Activated T-cell treated with anti-CD3 and anti-CD28 coated beads, Interleukin-2, amount 50 U/mL, for 4 hours (primary cell): ENCODE data around the gene SIGMAR1. TPM values are rescaled to one million over a fixed set of nuclear protein-coding genes. Genes with fewer than 3 reads are reported as not detected.
"Not testable (repeated sequence)": the region's sequence is repeated elsewhere in the genome, so short reads cannot be mapped to it uniquely, and the experiment has no call there.

ENCODE experiments used
- ATAC-seq, 2 donors: fragments of 200-7000 bp; cut with Tn5 transposase; one replicate each; pipeline ENCODE4 v1.10.0; 2021
- DNase-seq: peaks from one replicate; pipeline ENCODE4 v3.0.0-alpha.2; 2020
- H3K27me3 Mint-ChIP-seq: one replicate; pipeline ENCODE4 v1.8.0; 2021; ENCODE audit warnings: low read depth, mixed read lengths
- H3K36me3 Mint-ChIP-seq: one replicate; pipeline ENCODE4 v1.8.0; 2022; ENCODE audit warnings: mixed read lengths; ENCODE audit not compliant: insufficient read depth
- H3K4me1 Mint-ChIP-seq: one replicate; pipeline ENCODE4 v1.8.0; 2021; ENCODE audit warnings: low read depth, mixed read lengths
- H3K4me3 Mint-ChIP-seq: one replicate; pipeline ENCODE4 v1.8.0; 2021; ENCODE audit warnings: mild to moderate bottlenecking, moderate library complexity, mixed read lengths
- H3K9me3 Mint-ChIP-seq: one replicate; pipeline ENCODE4 v1.8.0; 2021; ENCODE audit warnings: mixed read lengths
- total RNA-seq, 3 donors: library from RNA; stranded (reverse); gene quantifications; one replicate each; pipeline ENCODE4 v1.2.1, GENCODE V29; 2021

The SIGMAR1 gene
- total RNA-seq, 3 donors from 2014 or later, result 120 to 128 (median 123) TPM

GRCh38 chr9:34650816-34651215, 13.2 kb upstream of the SIGMAR1 start:
- no peaks in the 10 kb centered on the region for H3K27me3 Mint-ChIP-seq

GRCh38 chr9:34648673-34649072, 11.1 kb upstream of the SIGMAR1 start:
- ATAC-seq (no peak), DNase-seq (no peak)
- Mint-ChIP-seq H3K36me3 (peaks cover 17% of the 10 kb centered on the region), H3K4me3 (peak overlapping the region; percentile 35), H3K4me1 (peaks cover 49% of the 10 kb centered on the region), H3K27me3 (no peaks in the 10 kb centered on the region), H3K9me3 (no peaks in the 10 kb centered on the region)

More at GRCh38 chr9:34650816-34651215, 13.2 kb upstream of the SIGMAR1 start:
- H3K9me3 Mint-ChIP-seq, result no peaks in the 10 kb centered on the region
- H3K4me1 Mint-ChIP-seq, result peaks cover 51% of the 10 kb centered on the region
- H3K36me3 Mint-ChIP-seq, result peaks cover 17% of the 10 kb centered on the region
- no peak for ATAC-seq
- no peak overlapping the region for H3K4me3 Mint-ChIP-seq
- DNase-seq, result no peak

GRCh38 chr9:34647651-34648050, 10.1 kb upstream of the SIGMAR1 start:
- ATAC-seq (no peak), DNase-seq (no peak)
- H3K36me3 Mint-ChIP-seq, result peaks cover 17% of the 10 kb centered on the region
- peaks cover 40% of the 10 kb centered on the region for H3K4me1 Mint-ChIP-seq
- H3K9me3 Mint-ChIP-seq, result no peaks in the 10 kb centered on the region
- no peaks in the 10 kb centered on the region for H3K27me3 Mint-ChIP-seq
- peak overlapping the region; percentile 91 for H3K4me3 Mint-ChIP-seq

- no peak for DNase-seq
- peaks cover 17% of the 10 kb centered on the region for H3K36me3 Mint-ChIP-seq
- peaks cover 34% of the 10 kb centered on the region for H3K4me1 Mint-ChIP-seq
- H3K27me3 Mint-ChIP-seq, result no peaks in the 10 kb centered on the region
- peak overlapping the region; percentile 91 for H3K4me3 Mint-ChIP-seq
- no peak for ATAC-seq
- H3K9me3 Mint-ChIP-seq, result no peaks in the 10 kb centered on the region
Measured at GRCh38 chr9:34647084-34647403, 9.5 kb upstream of the SIGMAR1 start.

GRCh38 chr9:34646211-34647083, 8.9 kb upstream of the SIGMAR1 start, which contains the start of gene GALT:
Gene GALT (plus strand): TSS chr9:34646675. CDS start chr9:34646705, 30 bp downstream.
- H3K27me3 Mint-ChIP-seq, result no peaks in the 10 kb centered on the region
- H3K4me3 Mint-ChIP-seq, result peak within 1 kb of the TSS; percentile 91
- peak; percentile 97 for DNase-seq
- H3K36me3 Mint-ChIP-seq, result peaks cover 17% of the 10 kb centered on the region
- peak; percentile 87 to 89 for ATAC-seq
- peaks cover 30% of the 10 kb centered on the region for H3K4me1 Mint-ChIP-seq
- no peaks in the 10 kb centered on the region for H3K9me3 Mint-ChIP-seq

GRCh38 chr9:34644766-34645314, 7.3 kb upstream of the SIGMAR1 start:
- Mint-ChIP-seq H3K9me3 (no peaks in the 10 kb centered on the region), H3K36me3 (peaks cover 17% of the 10 kb centered on the region), H3K27me3 (no peaks in the 10 kb centered on the region), H3K4me3 (no peak overlapping the region), H3K4me1 (peaks cover 30% of the 10 kb centered on the region)
- no peak for DNase-seq
- ATAC-seq, result no peak

GRCh38 chr9:34642679-34643078, 5.1 kb upstream of the SIGMAR1 start:
- peaks cover 23% of the 10 kb centered on the region for H3K4me1 Mint-ChIP-seq
- H3K27me3 Mint-ChIP-seq, result no peaks in the 10 kb centered on the region
- H3K4me3 Mint-ChIP-seq, result no peak overlapping the region
- H3K9me3 Mint-ChIP-seq, result no peaks in the 10 kb centered on the region
- peaks cover 2% of the 10 kb centered on the region for H3K36me3 Mint-ChIP-seq
- ATAC-seq, result no peak
- no peak for DNase-seq

GRCh38 chr9:34639322-34639721, 1.7 kb upstream of the SIGMAR1 start:
- not testable (repeated sequence) for H3K36me3 Mint-ChIP-seq, H3K4me3 Mint-ChIP-seq, ATAC-seq, H3K9me3 Mint-ChIP-seq, H3K27me3 Mint-ChIP-seq, DNase-seq
- H3K4me1 Mint-ChIP-seq, result peaks cover 34% of the 10 kb centered on the region

- ATAC-seq (no peak), DNase-seq (no peak)
- Mint-ChIP-seq H3K4me1 (peaks cover 40% of the 10 kb centered on the region), H3K27me3 (no peaks in the 10 kb centered on the region), H3K9me3 (no peaks in the 10 kb centered on the region), H3K4me3 (peak overlapping the region; percentile 95), H3K36me3 (peaks cover 10% of the 10 kb centered on the region)
Measured at GRCh38 chr9:34638138-34638445, 505 bp upstream of the SIGMAR1 start.

GRCh38 chr9:34636791-34637355, 714 bp downstream of the SIGMAR1 start:
- H3K27me3 Mint-ChIP-seq, result no peaks in the 10 kb centered on the region
- ATAC-seq (peak; percentile 5 to 7), DNase-seq (no peak)
- H3K4me1 Mint-ChIP-seq, result peaks cover 40% of the 10 kb centered on the region
- H3K36me3 Mint-ChIP-seq, result peaks cover 10% of the 10 kb centered on the region
- peak overlapping the region; percentile 95 for H3K4me3 Mint-ChIP-seq
- no peaks in the 10 kb centered on the region for H3K9me3 Mint-ChIP-seq

GRCh38 chr9:34635556-34635955, 2.0 kb downstream of the SIGMAR1 start:
- ATAC-seq (no peak), DNase-seq (no peak)
- Mint-ChIP-seq H3K36me3 (peaks cover 10% of the 10 kb centered on the region), H3K9me3 (no peaks in the 10 kb centered on the region), H3K27me3 (peaks cover 2% of the 10 kb centered on the region), H3K4me1 (peaks cover 39% of the 10 kb centered on the region), H3K4me3 (peak overlapping the region; percentile 95)

- ATAC-seq (no peak), DNase-seq (no peak)
- Mint-ChIP-seq H3K9me3 (no peaks in the 10 kb centered on the region), H3K27me3 (peaks cover 9% of the 10 kb centered on the region), H3K4me3 (peak overlapping the region; percentile 45), H3K4me1 (peaks cover 40% of the 10 kb centered on the region), H3K36me3 (peaks cover 10% of the 10 kb centered on the region)
Measured at GRCh38 chr9:34634551-34635248, 2.9 kb downstream of the SIGMAR1 start.

GRCh38 chr9:34633851-34634550, 3.6 kb downstream of the SIGMAR1 start:
- DNase-seq, result peak; percentile 73
- Mint-ChIP-seq H3K4me1 (peaks cover 45% of the 10 kb centered on the region), H3K9me3 (no peaks in the 10 kb centered on the region), H3K27me3 (peaks cover 16% of the 10 kb centered on the region), H3K4me3 (peak overlapping the region; percentile 11), H3K36me3 (peaks cover 10% of the 10 kb centered on the region)
- peak; percentile 16 to 24 for ATAC-seq

GRCh38 chr9:34633166-34633565, 4.4 kb downstream of the SIGMAR1 start:
- DNase-seq (no peak), ATAC-seq (no peak)
- H3K27me3 Mint-ChIP-seq, result peaks cover 21% of the 10 kb centered on the region
- no peaks in the 10 kb centered on the region for H3K9me3 Mint-ChIP-seq
- peaks cover 10% of the 10 kb centered on the region for H3K36me3 Mint-ChIP-seq
- H3K4me1 Mint-ChIP-seq, result peaks cover 43% of the 10 kb centered on the region
- no peak overlapping the region for H3K4me3 Mint-ChIP-seq
